Forelimb muscle (tissue), 1 donor: ENCODE measurements around the gene SPOCK3. TPM values are rescaled to one million over a fixed set of nuclear protein-coding genes. Genes with fewer than 3 reads are reported as not detected.
"Not testable (repeated sequence)": the region's sequence is repeated elsewhere in the genome, so short reads cannot be mapped to it uniquely, and the experiment has no call there.

Experiments used
- DNase-seq: peaks from one replicate; pipeline ENCODE4 v3.0.0-alpha.2; 2013; ENCODE audit warnings: low read depth
- polyA plus RNA-seq: library from polyadenylated mRNA; unstranded; fragments of 120-200 nt; gene quantifications from one replicate; pipeline ENCODE4 v1.2.1, GENCODE V29; 2013; ENCODE audit not compliant: insufficient read length

The SPOCK3 gene
- polyA plus RNA-seq, 1 donor = 0.86 TPM

- no peak for DNase-seq
Measured at GRCh38 chr4:166823848-166824247, 410.4 kb downstream of the SPOCK3 start.

DNA sequence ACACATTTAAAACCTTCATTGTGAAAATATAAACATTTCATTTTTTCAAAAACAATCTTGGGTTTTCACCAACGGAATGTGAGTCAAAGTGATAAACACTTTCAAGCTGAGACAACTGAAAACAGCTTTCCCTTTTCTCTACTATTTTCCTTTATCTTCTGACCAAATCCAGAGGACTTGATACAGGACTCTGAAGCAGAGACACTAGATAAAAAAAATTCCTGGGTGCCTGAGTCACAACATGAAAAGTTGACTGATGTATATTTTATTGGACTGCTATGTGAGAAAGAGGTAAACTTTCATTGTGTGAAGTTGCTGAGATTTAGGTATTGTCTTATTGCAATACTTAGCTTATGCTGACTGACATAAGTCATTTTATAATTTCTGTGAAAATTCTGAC lies 411.2 kb downstream of the SPOCK3 start:
- no peak for DNase-seq

- no peak for DNase-seq
Measured at GRCh38 chr4:166822386-166822785, 411.9 kb downstream of the SPOCK3 start.

GRCh38 chr4:166816890-166817289 lies 417.4 kb downstream of the SPOCK3 start:
- DNase-seq = no peak

DNA sequence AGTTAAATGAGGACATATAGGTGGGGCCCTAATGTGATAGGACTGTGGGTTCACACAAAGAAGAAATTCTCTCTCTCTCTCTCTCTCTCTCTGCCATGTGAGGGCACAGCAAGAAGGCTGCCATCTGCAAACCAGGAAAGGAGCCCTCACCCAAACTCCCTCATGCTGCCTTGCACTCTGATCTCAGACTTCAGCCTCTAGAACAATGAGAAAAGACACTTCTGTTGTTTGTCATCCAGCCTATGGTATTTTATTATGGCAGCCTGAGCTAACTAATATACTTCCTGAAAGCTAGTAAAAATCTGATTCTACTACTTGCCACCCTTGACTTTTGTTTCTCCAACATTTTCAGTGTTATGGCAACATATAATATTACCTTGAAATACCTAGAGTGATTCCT lies 425.9 kb downstream of the SPOCK3 start:
- no peak for DNase-seq

GRCh38 chr4:166802346-166802745 lies 431.9 kb downstream of the SPOCK3 start:
- no peak for DNase-seq

DNA sequence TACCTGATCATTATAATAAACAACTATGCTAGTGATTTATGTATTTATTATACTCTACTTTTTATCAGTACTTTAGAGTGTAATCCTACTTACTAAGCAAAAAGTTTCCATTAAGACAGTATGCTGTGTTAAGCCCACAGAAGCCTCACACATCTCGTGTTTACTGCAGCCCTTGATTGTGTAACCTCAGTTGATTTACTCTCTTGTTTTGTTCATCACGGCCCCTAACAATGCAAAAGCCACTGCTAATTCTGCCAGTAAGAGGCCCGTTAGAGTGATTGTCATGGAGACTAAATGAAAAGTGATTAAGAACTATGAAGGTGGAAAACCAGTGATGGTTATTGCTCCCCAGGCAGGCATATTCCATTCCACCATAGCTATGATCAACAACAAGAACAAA lies 436.2 kb downstream of the SPOCK3 start:
- no peak for DNase-seq

GRCh38 chr4:166777760-166778159 lies 456.5 kb downstream of the SPOCK3 start:
- DNase-seq = no peak

- DNase-seq = no peak
Measured at GRCh38 chr4:166763018-166763417, 471.3 kb downstream of the SPOCK3 start.

DNA sequence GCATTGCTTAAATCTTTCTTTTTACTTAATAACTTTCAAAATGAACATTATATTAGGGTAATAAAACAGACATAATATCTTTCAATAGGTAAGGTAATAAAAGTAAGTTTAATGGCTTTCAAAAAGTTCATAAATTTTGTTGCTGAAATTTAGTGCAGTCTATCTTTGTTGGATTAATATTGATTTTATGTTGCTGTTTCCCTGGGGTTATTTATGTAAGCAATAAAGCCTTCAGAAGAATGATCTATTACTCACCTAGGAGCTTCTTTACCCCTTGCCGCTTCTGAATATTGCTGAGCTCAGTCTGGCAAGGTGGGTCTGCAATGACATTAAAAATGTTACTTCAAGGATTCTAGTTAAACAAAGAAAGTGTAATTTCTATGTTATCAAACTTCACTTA lies 492.6 kb downstream of the SPOCK3 start:
- no peak for DNase-seq

GRCh38 chr4:166739215-166739614 lies 495.1 kb downstream of the SPOCK3 start:
- not testable (repeated sequence) for DNase-seq

DNA sequence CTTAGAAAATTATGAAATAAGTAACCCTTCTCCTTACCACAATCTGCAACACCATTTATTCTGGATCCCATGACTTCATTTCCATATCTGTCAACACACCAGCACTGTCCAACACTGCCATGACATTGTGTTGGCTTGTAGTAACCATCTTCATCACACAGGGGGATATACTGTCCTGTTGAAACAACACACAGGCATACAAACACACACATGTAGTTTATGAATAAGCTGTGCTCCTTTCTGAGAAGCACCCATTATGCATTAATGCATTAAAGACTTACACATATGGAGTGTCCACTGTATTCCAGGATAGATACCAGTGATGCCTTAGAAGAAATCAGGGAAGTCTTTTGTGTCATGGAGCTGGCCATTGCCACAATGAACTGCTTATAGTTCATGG lies 496.9 kb downstream of the SPOCK3 start:
- no peak for DNase-seq

GRCh38 chr4:166735553-166735952 lies 498.7 kb downstream of the SPOCK3 start:
- no peak for DNase-seq

DNA sequence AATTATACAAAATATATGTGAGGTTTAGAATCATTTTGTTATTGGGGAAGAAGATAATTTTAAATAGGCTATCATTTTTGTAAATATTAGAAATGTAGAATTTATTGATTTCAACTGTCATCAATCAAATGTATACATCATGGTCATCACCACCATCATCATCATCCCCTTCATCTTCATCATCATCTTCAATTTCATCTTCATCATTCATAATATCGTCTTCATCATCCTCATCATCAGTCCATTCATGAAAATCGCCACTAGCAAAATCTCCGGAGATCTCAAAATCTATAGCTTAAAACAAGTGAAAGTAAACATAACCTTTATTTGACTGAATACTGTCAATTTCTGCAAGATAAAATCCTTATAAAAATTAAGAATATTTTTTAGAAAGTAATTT lies 499.5 kb downstream of the SPOCK3 start:
- no peak for DNase-seq

DNA sequence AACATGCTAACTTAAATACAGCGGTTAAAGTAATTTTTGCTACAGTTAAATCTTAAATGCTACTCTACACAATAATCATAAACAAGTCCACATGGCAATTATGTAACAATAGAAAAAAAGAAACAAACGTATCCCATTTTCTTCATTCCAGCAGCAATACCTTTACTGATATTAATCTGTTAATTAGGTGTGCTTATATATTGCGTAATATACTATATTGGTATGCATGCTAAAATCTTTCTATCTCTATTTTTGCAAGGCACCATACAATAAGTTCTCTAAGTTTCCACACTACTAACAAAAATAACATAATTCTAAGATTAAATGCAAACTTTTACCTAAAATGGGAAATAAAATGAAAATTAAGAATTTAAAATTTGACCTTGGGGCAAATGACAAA lies 500.6 kb downstream of the SPOCK3 start:
- no peak for DNase-seq

- DNase-seq = no peak
Measured at GRCh38 chr4:166726832-166727231, 507.5 kb downstream of the SPOCK3 start.

GRCh38 chr4:166724369-166724768 lies 509.9 kb downstream of the SPOCK3 start:
- no peak for DNase-seq

GRCh38 chr4:166723532-166724140 lies 510.7 kb downstream of the SPOCK3 start:
- no peak for DNase-seq

DNA sequence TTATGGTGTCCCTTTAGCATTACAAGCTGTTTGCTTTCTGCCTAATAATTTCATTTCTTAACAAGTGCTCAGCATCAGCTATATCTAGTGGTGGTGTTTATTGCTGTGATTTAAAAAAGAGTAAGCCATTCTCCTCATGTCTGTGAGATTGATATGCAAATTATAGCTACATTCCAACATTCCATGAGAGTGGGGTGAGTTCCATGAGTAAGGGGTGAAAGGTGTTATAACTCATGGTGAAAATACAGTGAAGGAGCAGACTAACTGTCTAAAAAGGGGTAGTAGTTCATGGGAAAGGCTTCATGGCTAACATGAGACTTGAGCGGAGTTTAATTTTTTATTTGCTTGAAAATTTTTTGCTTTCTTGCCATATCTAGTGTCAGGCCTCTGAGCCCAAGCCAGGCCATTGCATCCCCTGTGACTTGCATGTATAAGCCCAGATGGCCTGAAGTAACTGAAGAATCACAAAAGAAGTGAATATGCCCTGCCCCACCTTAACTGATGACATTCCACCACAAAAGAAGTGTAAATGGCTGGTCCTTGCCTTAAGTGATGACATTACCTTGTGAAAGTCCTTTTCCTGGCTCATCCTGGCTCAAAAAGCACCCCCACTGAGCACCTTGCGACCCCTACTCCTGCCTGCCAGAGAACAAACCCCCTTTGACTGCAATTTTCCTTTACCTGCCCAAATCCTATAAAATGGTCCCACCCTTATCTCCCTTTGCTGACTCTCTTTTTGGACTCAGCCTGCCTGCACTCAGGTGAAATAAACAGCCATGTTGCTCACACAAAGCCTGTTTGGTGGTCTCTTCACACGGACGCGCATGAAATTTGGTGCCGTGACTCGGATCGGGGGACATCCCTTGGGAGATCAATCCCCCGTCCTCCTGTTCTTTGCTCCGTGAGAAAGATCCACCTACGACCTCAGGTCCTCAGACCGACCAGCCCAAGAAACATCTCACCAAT lies 518.3 kb downstream of the SPOCK3 start:
- not testable (repeated sequence) for DNase-seq

DNA sequence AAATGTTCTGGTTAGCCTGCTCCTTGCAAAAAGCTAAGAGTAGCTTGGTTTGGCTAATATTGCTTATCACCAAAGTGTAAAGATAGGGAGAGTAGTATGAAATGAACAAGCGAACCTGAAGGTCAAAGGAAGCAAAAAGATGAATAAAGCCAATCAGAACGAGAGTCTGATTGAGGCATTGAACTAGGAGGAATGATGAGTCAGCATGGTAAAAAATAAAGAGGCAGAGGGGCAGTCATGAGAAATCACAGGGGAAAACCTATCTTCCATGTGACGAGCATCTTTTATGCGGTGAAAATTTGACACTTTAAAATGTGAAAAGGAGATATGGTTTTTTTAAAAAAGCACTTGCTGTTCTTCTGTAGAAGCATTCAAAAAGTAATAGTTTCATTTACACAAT lies 533.7 kb downstream of the SPOCK3 start:
- no peak for DNase-seq

GRCh38 chr4:166688835-166689234 lies 545.5 kb downstream of the SPOCK3 start:
- DNase-seq = no peak

DNA sequence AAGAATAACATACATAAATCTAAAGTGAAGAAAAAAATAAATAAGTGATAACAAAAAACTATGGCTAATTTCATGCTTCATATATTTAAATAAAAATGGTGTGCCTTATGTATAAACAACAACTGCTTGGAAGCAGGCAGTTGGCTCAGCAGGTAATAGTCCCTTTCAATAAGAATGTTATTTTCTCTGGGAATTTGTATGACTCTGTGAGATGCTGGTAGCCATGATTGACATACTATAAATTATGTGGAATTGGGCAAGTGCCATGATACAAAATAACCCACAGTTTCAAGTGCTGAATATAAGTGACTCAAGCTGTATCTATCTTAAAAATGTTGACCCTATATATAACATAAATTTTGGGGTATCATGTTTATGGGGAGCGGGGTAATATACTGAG lies 546.5 kb downstream of the SPOCK3 start:
- no peak for DNase-seq
